ENCODE results near the gene TOR2A. TPM values are rescaled to one million over a fixed set of nuclear protein-coding genes. Genes with fewer than 3 reads are reported as not detected.

Gene TOR2A
- total and polyA plus RNA-seq, 2 donors, result 7.2 to 19.3 TPM

- no peaks in the 10 kb centered on the region for H3K27me3 ChIP-seq (ENCODE audit: control insufficient read depth in 2 of 2, insufficient read depth in 1 of 2, low read length in 1 of 2)
- WGBS, result 5% methylated on average over 13 of the region's 13 CpGs
- peaks cover 45 to 73% of the 10 kb centered on the region in 2 donors for H3K4me1 ChIP-seq (ENCODE audit: control insufficient read depth in 2 of 2, insufficient read depth in 2 of 2, low read length in 2 of 2)
- peaks cover 0 to 2% of the 10 kb centered on the region in 2 donors for H3K9me3 ChIP-seq (ENCODE audit: control insufficient read depth in 2 of 2, insufficient read depth in 1 of 2, low read length in 1 of 2)
- H3K4me3 ChIP-seq (ENCODE audit: low read length in 2 of 2), result peak within 1 kb of the TSS; percentile 88 to 99
- peak within 1 kb of the TSS; percentile 95 to 98 for H3K27ac ChIP-seq (ENCODE audit: low read depth in 1 of 2, low read length in 1 of 2)
- DNase-seq (ENCODE audit: low read depth in 6 of 9, low spot score in 9 of 9), result peak in 2 of 9 donors; percentile 71 to 86
- peaks cover 21 to 30% of the 10 kb centered on the region in 2 donors for H3K36me3 ChIP-seq (ENCODE audit: control insufficient read depth in 2 of 2, insufficient read depth in 2 of 2, low read length in 1 of 2)
These were observed 43.4 kb upstream of the TOR2A start, which contains the start of gene SH2D3C for GRCh38 chr9:127778280-127779135. Gene SH2D3C, minus strand, starts transcription at chr9:127778666. Its CDS starts 39 bp downstream, at chr9:127778627.

DNA sequence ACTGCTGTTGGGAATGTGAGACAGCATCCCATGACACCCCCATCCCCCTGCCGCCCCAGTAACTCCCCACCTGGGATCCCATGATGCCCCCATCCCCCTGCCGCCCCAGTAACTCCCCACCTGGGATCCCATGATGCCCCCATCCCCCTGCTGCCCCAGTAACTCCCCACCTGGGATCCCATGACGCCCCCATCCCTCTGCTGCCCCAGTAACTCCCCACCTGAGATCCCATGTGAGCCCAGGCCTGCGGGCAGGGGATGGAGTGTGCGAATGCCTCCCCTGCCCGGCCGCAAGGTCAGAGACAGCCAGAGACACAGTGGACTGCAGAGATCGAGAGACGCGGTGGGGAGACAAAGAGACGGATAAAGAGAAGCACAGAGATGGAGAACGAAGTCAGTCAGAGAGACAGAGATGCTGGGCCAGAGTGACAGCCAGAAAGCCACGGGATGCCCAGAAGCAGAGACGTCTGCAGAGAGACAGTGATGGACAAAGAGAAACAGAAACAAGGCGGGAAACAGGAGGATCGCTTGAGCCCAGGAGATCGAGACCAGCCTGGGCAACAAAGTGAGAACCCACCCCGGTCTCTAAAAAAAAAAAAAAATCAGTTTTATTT is 42.4 kb upstream of the TOR2A start:
- peaks cover 0 to 2% of the 10 kb centered on the region in 2 donors for H3K9me3 ChIP-seq (ENCODE audit: control insufficient read depth in 2 of 2, insufficient read depth in 1 of 2, low read length in 1 of 2)
- H3K4me3 ChIP-seq (ENCODE audit: low read length in 2 of 2), result peak overlapping the region; percentile 88 to 99
- H3K4me1 ChIP-seq (ENCODE audit: control insufficient read depth in 2 of 2, insufficient read depth in 2 of 2, low read length in 2 of 2), result peaks cover 38 to 73% of the 10 kb centered on the region in 2 donors
- H3K27ac ChIP-seq (ENCODE audit: low read depth in 1 of 2, low read length in 1 of 2), result peak overlapping the region; percentile 95 to 98
- DNase-seq (ENCODE audit: low read depth in 6 of 9, low spot score in 9 of 9), result peak in 1 of 9 donors; percentile 39
- peaks cover 31 to 41% of the 10 kb centered on the region in 2 donors for H3K36me3 ChIP-seq (ENCODE audit: control insufficient read depth in 2 of 2, insufficient read depth in 2 of 2, low read length in 1 of 2)
- H3K27me3 ChIP-seq (ENCODE audit: control insufficient read depth in 2 of 2, insufficient read depth in 1 of 2, low read length in 1 of 2), result no peaks in the 10 kb centered on the region
- WGBS, result 6% methylated on average over 18 of the region's 18 CpGs

DNA sequence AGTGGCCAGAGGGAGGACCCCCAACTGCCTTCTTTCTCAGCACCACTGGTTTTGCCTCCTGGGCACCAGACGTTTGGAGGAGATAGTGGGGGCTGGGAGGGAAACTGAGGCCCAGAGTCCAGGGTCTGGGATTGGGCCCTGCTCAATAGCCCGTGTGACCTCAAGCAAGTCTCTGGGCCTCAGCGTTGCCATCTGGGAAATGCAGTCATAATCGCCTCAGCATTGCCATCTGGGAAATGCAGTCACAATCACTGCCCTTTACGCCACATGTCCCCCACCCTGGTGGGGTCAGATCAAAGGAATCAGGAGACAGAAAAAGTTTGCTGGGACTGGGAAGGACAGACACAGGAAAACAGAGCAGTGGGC is 41.8 kb upstream of the TOR2A start:
- peak overlapping the region; percentile 88 to 99 for H3K4me3 ChIP-seq (ENCODE audit: low read length in 2 of 2)
- peak in 2 of 9 donors; percentile 32 to 53 for DNase-seq (ENCODE audit: low read depth in 6 of 9, low spot score in 9 of 9)
- no peaks in the 10 kb centered on the region for H3K27me3 ChIP-seq (ENCODE audit: control insufficient read depth in 2 of 2, insufficient read depth in 1 of 2, low read length in 1 of 2)
- peak overlapping the region; percentile 95 to 98 for H3K27ac ChIP-seq (ENCODE audit: low read depth in 1 of 2, low read length in 1 of 2)
- H3K9me3 ChIP-seq (ENCODE audit: control insufficient read depth in 2 of 2, insufficient read depth in 1 of 2, low read length in 1 of 2), result peaks cover 0 to 2% of the 10 kb centered on the region in 2 donors
- peaks cover 30 to 44% of the 10 kb centered on the region in 2 donors for H3K36me3 ChIP-seq (ENCODE audit: control insufficient read depth in 2 of 2, insufficient read depth in 2 of 2, low read length in 1 of 2)
- WGBS, result 6% methylated on average over 5 of the region's 5 CpGs
- H3K4me1 ChIP-seq (ENCODE audit: control insufficient read depth in 2 of 2, insufficient read depth in 2 of 2, low read length in 2 of 2), result peaks cover 38 to 76% of the 10 kb centered on the region in 2 donors

- Histone ChIP-seq H3K4me3 (ENCODE audit: low read length in 2 of 2) (peak overlapping the region; percentile 88 to 99), H3K9me3 (ENCODE audit: control insufficient read depth in 2 of 2, insufficient read depth in 1 of 2, low read length in 1 of 2) (peaks cover 0 to 2% of the 10 kb centered on the region in 2 donors), H3K36me3 (ENCODE audit: control insufficient read depth in 2 of 2, insufficient read depth in 2 of 2, low read length in 1 of 2) (peaks cover 27 to 45% of the 10 kb centered on the region in 2 donors), H3K27me3 (ENCODE audit: control insufficient read depth in 2 of 2, insufficient read depth in 1 of 2, low read length in 1 of 2) (no peaks in the 10 kb centered on the region), H3K27ac (ENCODE audit: low read depth in 1 of 2, low read length in 1 of 2) (peak overlapping the region; percentile 95 to 98), H3K4me1 (ENCODE audit: control insufficient read depth in 2 of 2, insufficient read depth in 2 of 2, low read length in 2 of 2) (peaks cover 37 to 76% of the 10 kb centered on the region in 2 donors)
- DNase-seq (ENCODE audit: low read depth in 6 of 9, low spot score in 9 of 9), result peak; percentile 92 to 99 (median 97)
- 2% methylated on average over 15 of the region's 15 CpGs for WGBS
These were observed 41.3 kb upstream of the TOR2A start for GRCh38 chr9:127776195-127776923.

DNA sequence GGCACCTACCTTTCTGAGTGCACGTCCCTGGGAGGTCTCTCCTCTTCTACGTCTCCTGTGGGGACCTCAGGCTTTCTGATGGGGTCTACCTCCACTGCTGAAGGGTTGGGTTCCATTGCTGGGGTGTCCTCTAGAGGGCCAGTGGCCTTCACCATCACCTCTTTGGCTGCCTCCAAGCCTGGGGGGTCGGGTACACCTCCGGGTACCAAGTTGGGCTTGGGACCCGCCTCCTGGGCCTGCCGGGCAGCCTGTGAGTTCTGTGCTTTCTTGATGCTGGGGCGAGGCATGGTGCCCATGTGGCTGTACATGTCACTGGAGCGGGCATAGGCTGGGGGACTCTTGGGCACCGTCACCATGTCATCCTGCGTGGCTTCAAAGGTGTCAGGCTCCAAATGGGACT is 38.9 kb upstream of the TOR2A start:
- peaks cover 36 to 51% of the 10 kb centered on the region in 2 donors for H3K36me3 ChIP-seq (ENCODE audit: control insufficient read depth in 2 of 2, insufficient read depth in 2 of 2, low read length in 1 of 2)

GRCh38 chr9:127773272-127773671 is 38.2 kb upstream of the TOR2A start:
- Histone ChIP-seq H3K27me3 (ENCODE audit: control insufficient read depth in 2 of 2, insufficient read depth in 1 of 2, low read length in 1 of 2) (no peaks in the 10 kb centered on the region), H3K36me3 (ENCODE audit: control insufficient read depth in 2 of 2, insufficient read depth in 2 of 2, low read length in 1 of 2) (peaks cover 36 to 56% of the 10 kb centered on the region in 2 donors), H3K4me1 (ENCODE audit: control insufficient read depth in 2 of 2, insufficient read depth in 2 of 2, low read length in 2 of 2) (peaks cover 38 to 77% of the 10 kb centered on the region in 2 donors), H3K4me3 (ENCODE audit: low read length in 2 of 2) (no peak overlapping the region), H3K27ac (ENCODE audit: low read depth in 1 of 2, low read length in 1 of 2) (peak overlapping the region in 1 of 2 donors; percentile 74), H3K9me3 (ENCODE audit: control insufficient read depth in 2 of 2, insufficient read depth in 1 of 2, low read length in 1 of 2) (no peaks in the 10 kb centered on the region)
- no peak for DNase-seq (ENCODE audit: low read depth in 6 of 9, low spot score in 9 of 9)
- WGBS, result 95% methylated on average over 3 of the region's 3 CpGs

More for the DNA sequence above, 38.9 kb upstream of the TOR2A start:
- H3K4me3 ChIP-seq (ENCODE audit: low read length in 2 of 2), result no peak overlapping the region
- H3K27ac ChIP-seq (ENCODE audit: low read depth in 1 of 2, low read length in 1 of 2), result peak overlapping the region; percentile 65 to 68
- H3K27me3 ChIP-seq (ENCODE audit: control insufficient read depth in 2 of 2, insufficient read depth in 1 of 2, low read length in 1 of 2), result no peaks in the 10 kb centered on the region
- H3K9me3 ChIP-seq (ENCODE audit: control insufficient read depth in 2 of 2, insufficient read depth in 1 of 2, low read length in 1 of 2), result no peaks in the 10 kb centered on the region
- WGBS, result 96% methylated on average over 10 of the region's 10 CpGs
- H3K4me1 ChIP-seq (ENCODE audit: control insufficient read depth in 2 of 2, insufficient read depth in 2 of 2, low read length in 2 of 2), result peaks cover 33 to 75% of the 10 kb centered on the region in 2 donors
- DNase-seq (ENCODE audit: low read depth in 6 of 9, low spot score in 9 of 9), result no peak

DNA sequence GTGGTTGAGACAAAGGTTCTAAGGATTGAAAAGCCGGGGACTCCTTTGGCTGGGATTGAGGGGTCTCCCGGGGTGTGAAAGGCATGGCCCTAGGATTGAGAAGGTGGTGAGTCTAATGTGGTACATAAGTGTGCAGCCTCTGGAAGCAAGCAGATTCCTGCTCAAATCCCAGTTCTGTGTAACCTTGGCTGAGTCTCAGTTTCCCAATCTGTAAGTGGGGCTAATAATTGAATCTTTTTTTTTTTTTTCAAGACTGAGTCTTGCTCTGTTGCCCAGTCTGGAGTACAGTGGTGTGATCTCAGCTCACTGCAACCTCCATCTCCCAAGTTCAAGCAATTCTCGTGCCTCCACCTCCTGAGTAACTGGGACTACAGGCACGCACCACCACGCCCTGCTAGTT is 37.5 kb upstream of the TOR2A start:
- Histone ChIP-seq H3K27me3 (ENCODE audit: control insufficient read depth in 2 of 2, insufficient read depth in 1 of 2, low read length in 1 of 2) (no peaks in the 10 kb centered on the region), H3K4me3 (ENCODE audit: low read length in 2 of 2) (no peak overlapping the region), H3K36me3 (ENCODE audit: control insufficient read depth in 2 of 2, insufficient read depth in 2 of 2, low read length in 1 of 2) (peaks cover 43 to 62% of the 10 kb centered on the region in 2 donors), H3K9me3 (ENCODE audit: control insufficient read depth in 2 of 2, insufficient read depth in 1 of 2, low read length in 1 of 2) (no peaks in the 10 kb centered on the region), H3K4me1 (ENCODE audit: control insufficient read depth in 2 of 2, insufficient read depth in 2 of 2, low read length in 2 of 2) (peaks cover 45 to 84% of the 10 kb centered on the region in 2 donors), H3K27ac (ENCODE audit: low read depth in 1 of 2, low read length in 1 of 2) (peak overlapping the region in 1 of 2 donors; percentile 74)
- DNase-seq (ENCODE audit: low read depth in 6 of 9, low spot score in 9 of 9), result no peak
- WGBS, result 98% methylated on average over 5 of the region's 5 CpGs

GRCh38 chr9:127771570-127772189 is 36.6 kb upstream of the TOR2A start:
- DNase-seq (ENCODE audit: low read depth in 6 of 9, low spot score in 9 of 9), result peak in 1 of 9 donors; percentile 93
- peak overlapping the region in 1 of 2 donors; percentile 55 for H3K4me3 ChIP-seq (ENCODE audit: low read length in 2 of 2)
- no peaks in the 10 kb centered on the region for H3K9me3 ChIP-seq (ENCODE audit: control insufficient read depth in 2 of 2, insufficient read depth in 1 of 2, low read length in 1 of 2)
- H3K27me3 ChIP-seq (ENCODE audit: control insufficient read depth in 2 of 2, insufficient read depth in 1 of 2, low read length in 1 of 2), result no peaks in the 10 kb centered on the region
- WGBS, result 19% methylated on average over 19 of the region's 19 CpGs
- H3K4me1 ChIP-seq (ENCODE audit: control insufficient read depth in 2 of 2, insufficient read depth in 2 of 2, low read length in 2 of 2), result peaks cover 50 to 93% of the 10 kb centered on the region in 2 donors
- peaks cover 52 to 72% of the 10 kb centered on the region in 2 donors for H3K36me3 ChIP-seq (ENCODE audit: control insufficient read depth in 2 of 2, insufficient read depth in 2 of 2, low read length in 1 of 2)
- H3K27ac ChIP-seq (ENCODE audit: low read depth in 1 of 2, low read length in 1 of 2), result peak overlapping the region; percentile 19 to 89
